Ovary (tissue), 9 donors: ENCODE data around the gene NRXN3. TPM values are rescaled to one million over a fixed set of nuclear protein-coding genes. Genes with fewer than 3 reads are reported as not detected.

Experiments
- DNase-seq, 5 donors: peaks; one replicate each; pipeline ENCODE4 v3.0.0-alpha.2; 2019 to 2020
- H3K27ac ChIP-seq, 2 donors: fragments of 200-600 bp; one replicate each; pipeline versions ENCODE4 v1.5.1 to v1.8.0; 2019 to 2022
- H3K27me3 ChIP-seq: fragments of 200-600 bp; one replicate; pipeline ENCODE4 v1.8.0; 2022
- H3K36me3 ChIP-seq: fragments of 200-600 bp; sonication (generic); one replicate; pipeline ENCODE4 v1.5.1; 2019
- H3K4me1 ChIP-seq: one replicate; pipeline ENCODE4 v1.8.1; 2013; ENCODE audit warnings: mild to moderate bottlenecking, moderate library complexity; ENCODE audit not compliant: insufficient read depth
- H3K4me3 ChIP-seq: fragments of 200-600 bp; sonication (generic); one replicate; pipeline ENCODE4 v1.5.1; 2017
- H3K9me3 ChIP-seq, 2 donors: fragments of 200-600 bp in 1 of 2; sonication (generic) in 1 of 2; one replicate each; pipeline versions ENCODE4 v1.5.1 to v1.8.1; 2013 to 2019; ENCODE audit warnings: mild to moderate bottlenecking in 1 of 2, moderate library complexity in 1 of 2
- EP300 ChIP-seq: sonication (generic); formaldehyde crosslinking; IDR thresholded peaks from one replicate; pipeline ENCODE4 v1.6.1; 2017; ENCODE audit warnings: antibody characterized with exemption
- POLR2A ChIP-seq: fragments of 450-650 bp; IDR thresholded peaks from one replicate; pipeline ENCODE4 v1.6.1; 2017; ENCODE audit warnings: antibody characterized with exemption, mild to moderate bottlenecking, moderate library complexity
- WGBS, 3 donors: extraction: QIAGEN DNeasy Blood & Tissue Kit in 1 of 3; methylation state at CpG; one replicate each; pipeline versions ENCODE4 v1.1.5 to v1.1.7; 2013 to 2017; 5-methylcytosine and 5-hydroxymethylcytosine counted together
- intact Hi-C, 4 donors: fragments of 100-400 bp; cut with DNase I; formaldehyde crosslinking; loops; one replicate each; pipeline versions ENCODE4 v1.11.0 to v1.15.1; 2022 to 2023
- polyA plus RNA-seq, 2 donors: library from polyadenylated mRNA; stranded (reverse); fragments of 200-250 nt in 1 of 2; fragments of 350-450 nt in 1 of 2; fragmentation: Illumina TruSeq in 1 of 2; extraction: RNeasy Lipid Tissue Mini Kit (QIAGEN cat#74804) in 1 of 2; gene quantifications; one replicate each; pipeline ENCODE4 v1.2.3, GENCODE V29; 2013 to 2014
- total RNA-seq, 7 donors: library from RNA; depleted of rRNA in 2 of 7; stranded (reverse); fragments of >200 nt in 2 of 7; fragmentation: NEBNext Ultra II Directional in 3 of 7; extraction: Animal tissue kit (Norgen Biotek cat#: 25700) in 3 of 7; gene quantifications; one replicate each; pipeline versions ENCODE4 v1.1.0 to v1.2.4, GENCODE V29; 2016 to 2023
- TF ChIP-seq, protein P1 (sequence below), 3 donors: fragments of 450-650 bp in 2 of 3; fragments of 200-600 bp in 1 of 3; IDR thresholded peaks; one replicate each; pipeline versions ENCODE4 v1.5.1 to v1.8.0; 2016 to 2022; ENCODE audit warnings: antibody characterized with exemption in 3 of 3, mild to moderate bottlenecking in 1 of 3
- donor health status: DM: no; HTN: no; CAD: no; lungs with moderate emphysema.
- donor health status: DM: no; HTN: no; CAD: no.
- donor health status: Bipolar disorder and iron deficiency.
- donor health status: DM: yes; HTN: yes; CAD: no.
- donor health status: DM: no; HTN: no; CAD: no.
- donor health status: DM: yes; HTN: yes; CAD: no.

The NRXN3 gene
- total and polyA plus RNA-seq, 9 donors = 0.28 to 6.2 (median 0.82) TPM

DNA sequence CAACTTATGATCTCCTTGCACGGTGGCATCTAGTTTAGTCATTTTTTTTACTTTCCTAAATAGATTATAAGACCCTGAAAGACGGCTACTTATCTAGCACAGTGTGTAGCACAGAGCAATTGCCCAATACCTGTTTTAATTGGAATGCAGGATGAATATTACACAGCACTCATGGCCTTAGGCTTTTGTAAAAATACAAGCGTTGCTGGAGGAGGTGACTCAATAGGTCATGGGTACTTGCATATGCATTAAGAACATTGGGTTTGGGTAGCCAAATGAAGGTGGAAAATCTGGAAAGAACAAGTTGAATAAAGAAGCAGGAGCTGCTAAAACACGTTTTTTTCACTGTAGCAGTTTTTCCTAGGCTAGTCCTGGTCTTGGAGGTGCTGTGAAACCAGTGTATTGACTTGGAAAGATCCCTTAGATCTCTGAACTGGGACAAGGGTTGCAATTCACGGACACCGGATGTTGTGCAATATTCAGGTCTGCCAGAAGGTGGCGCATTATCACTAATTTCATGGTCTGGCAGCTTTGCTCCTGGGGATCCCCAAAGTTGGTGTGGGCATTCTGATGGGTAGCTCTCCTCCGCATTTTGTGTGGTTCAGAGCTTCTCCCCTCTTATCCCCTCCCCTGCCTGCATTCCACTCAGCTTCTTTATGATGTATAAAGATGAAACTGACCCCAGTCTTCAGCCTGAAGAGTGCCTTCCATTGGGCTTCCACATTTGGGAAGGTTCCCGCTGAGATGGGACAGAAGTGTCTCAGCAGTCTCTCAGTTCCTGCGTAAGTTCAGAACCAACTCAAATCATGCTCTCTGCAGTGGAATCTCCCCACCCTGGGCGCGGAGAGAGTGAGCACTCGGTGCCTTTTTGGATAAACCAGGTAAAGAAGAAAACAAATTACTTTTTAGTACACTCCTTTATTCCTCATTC, 278.3 kb downstream of the NRXN3 start:
- intact Hi-C loops = no loop called here
- 43 to 51% (median 46%) methylated on average over 13 of the region's 13 CpGs for WGBS, 3 donors

DNA sequence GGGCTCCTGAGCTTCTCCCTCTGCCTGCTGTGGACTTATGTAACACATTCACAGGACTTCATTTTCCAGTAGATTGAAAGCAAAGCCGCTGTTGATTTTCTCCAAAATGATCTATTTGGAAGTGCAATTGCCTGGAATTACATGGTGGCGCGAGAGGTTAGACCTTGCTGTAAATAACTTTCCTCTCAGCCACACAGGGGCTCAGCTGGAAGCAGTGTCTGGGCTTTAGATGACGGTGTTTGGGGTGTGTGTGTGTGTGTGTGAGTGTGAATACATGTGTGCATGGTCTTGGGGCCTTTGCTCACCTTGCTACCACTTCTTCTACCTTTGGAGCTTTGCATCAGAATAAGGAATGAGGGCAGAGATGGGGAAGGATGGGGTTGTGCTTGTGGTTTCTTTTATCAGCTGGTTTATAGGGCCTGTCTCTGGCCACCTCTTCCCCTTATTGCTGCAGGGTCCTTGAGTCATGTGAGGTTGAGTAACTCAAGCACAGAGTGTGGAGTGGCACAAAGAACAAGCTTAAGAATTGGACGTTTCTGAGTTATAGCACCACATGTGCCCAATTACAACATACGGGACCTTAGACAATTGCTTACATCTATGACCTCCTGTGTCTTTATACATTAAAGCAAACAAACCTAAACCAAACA, 280.6 kb downstream of the NRXN3 start:
- TF ChIP-seq EP300 = no peak
- no peak for TF ChIP-seq POLR2A
- TF ChIP-seq, protein P1, sequence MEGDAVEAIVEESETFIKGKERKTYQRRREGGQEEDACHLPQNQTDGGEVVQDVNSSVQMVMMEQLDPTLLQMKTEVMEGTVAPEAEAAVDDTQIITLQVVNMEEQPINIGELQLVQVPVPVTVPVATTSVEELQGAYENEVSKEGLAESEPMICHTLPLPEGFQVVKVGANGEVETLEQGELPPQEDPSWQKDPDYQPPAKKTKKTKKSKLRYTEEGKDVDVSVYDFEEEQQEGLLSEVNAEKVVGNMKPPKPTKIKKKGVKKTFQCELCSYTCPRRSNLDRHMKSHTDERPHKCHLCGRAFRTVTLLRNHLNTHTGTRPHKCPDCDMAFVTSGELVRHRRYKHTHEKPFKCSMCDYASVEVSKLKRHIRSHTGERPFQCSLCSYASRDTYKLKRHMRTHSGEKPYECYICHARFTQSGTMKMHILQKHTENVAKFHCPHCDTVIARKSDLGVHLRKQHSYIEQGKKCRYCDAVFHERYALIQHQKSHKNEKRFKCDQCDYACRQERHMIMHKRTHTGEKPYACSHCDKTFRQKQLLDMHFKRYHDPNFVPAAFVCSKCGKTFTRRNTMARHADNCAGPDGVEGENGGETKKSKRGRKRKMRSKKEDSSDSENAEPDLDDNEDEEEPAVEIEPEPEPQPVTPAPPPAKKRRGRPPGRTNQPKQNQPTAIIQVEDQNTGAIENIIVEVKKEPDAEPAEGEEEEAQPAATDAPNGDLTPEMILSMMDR (IDR thresholded peaks at IDR 0.05) = no peak
- 69 to 76% (median 71%) methylated on average over 6 of the region's 6 CpGs for WGBS, 3 donors
- no peaks in the 10 kb centered on the region for H3K27me3 ChIP-seq
- H3K4me3 ChIP-seq = no peak overlapping the region
- intact Hi-C loops = no loop called here
- no peaks in the 10 kb centered on the region for H3K36me3 ChIP-seq
- no peak overlapping the region for H3K27ac ChIP-seq
- no peaks in the 10 kb centered on the region for H3K4me1 ChIP-seq
- no peak for DNase-seq
- no peaks in the 10 kb centered on the region for H3K9me3 ChIP-seq

More for the DNA sequence above, 278.3 kb downstream of the NRXN3 start:
- no peak overlapping the region for H3K4me3 ChIP-seq
- H3K9me3 ChIP-seq = no peaks in the 10 kb centered on the region
- no peak overlapping the region for H3K27ac ChIP-seq
- no peaks in the 10 kb centered on the region for H3K4me1 ChIP-seq
- TF ChIP-seq, protein P1 (IDR thresholded peaks at IDR 0.05) = no peak
- TF ChIP-seq EP300 (no peak), POLR2A (no peak)
- H3K27me3 ChIP-seq = no peaks in the 10 kb centered on the region
- no peaks in the 10 kb centered on the region for H3K36me3 ChIP-seq
- no peak for DNase-seq

DNA sequence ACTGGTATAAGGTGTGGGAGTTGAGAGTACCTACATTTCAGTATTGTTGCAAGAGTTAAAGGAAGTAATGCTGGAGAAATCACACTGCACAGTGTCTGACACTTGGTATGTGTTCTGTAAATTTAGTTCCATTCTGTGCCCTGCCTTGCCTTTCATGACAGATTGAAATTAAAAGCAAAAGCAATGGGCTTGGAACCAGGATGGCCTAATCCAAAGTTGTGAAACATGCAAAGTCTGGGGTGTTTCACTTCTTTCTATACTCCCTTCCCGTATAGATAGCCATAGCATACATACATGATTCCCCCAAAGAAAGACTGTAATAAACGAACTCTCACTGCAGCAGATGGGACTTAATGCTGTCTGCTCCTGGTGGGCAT, 281.1 kb downstream of the NRXN3 start:
- no peak overlapping the region for H3K4me3 ChIP-seq
- WGBS, 3 donors = 44 to 69% (median 64%) methylated on average over 2 of the region's 2 CpGs
- TF ChIP-seq, protein P1 (IDR thresholded peaks at IDR 0.05) = no peak
- TF ChIP-seq EP300 (no peak), POLR2A (no peak)
- intact Hi-C loops = no loop called here
- H3K27me3 ChIP-seq = no peaks in the 10 kb centered on the region
- no peak overlapping the region for H3K27ac ChIP-seq
- no peak for DNase-seq
- no peaks in the 10 kb centered on the region for H3K36me3 ChIP-seq
- no peaks in the 10 kb centered on the region for H3K9me3 ChIP-seq
- H3K4me1 ChIP-seq = no peaks in the 10 kb centered on the region

DNA sequence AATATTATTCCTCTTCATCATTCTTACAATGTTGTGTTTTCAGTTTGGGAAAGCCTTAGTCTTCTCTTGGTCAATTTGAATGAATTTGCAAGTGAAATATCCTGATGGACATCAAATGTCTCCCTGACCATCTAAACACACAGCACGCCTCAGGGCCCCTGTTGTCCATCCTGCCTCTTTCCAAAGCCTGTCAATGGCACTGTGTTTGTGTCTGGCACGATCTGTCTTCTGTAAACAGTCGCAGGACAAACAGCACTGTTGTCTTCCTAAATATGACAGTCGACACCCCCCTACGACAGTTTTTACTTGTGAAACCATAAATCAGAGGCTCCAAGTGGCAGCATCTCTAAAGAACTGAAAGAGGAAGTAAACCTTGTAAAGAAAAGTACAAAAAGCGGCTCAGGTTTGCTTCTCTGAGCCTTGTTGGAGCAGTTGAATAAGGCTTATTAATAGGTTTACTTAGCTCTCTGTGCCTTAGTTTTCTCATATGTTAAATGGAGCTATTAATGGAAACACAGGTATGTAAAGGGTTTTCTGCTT, 285.8 kb downstream of the NRXN3 start:
- Histone ChIP-seq H3K4me1 (no peaks in the 10 kb centered on the region), H3K27me3 (no peaks in the 10 kb centered on the region), H3K27ac (no peak overlapping the region), H3K4me3 (no peak overlapping the region), H3K9me3 (no peaks in the 10 kb centered on the region), H3K36me3 (no peaks in the 10 kb centered on the region)
- intact Hi-C loops = no loop called here
- 59 to 66% (median 64%) methylated on average over 6 of the region's 6 CpGs for WGBS, 3 donors
- TF ChIP-seq POLR2A (no peak), EP300 (no peak)
- TF ChIP-seq, protein P1 (IDR thresholded peaks at IDR 0.05) = no peak
- DNase-seq = no peak
